ENCODE data around the gene RAB3A. TPM values are rescaled to one million over a fixed set of nuclear protein-coding genes. Genes with fewer than 3 reads are reported as not detected.
"Not testable (repeated sequence)": the region's sequence is repeated elsewhere in the genome, so short reads cannot be mapped to it uniquely, and the experiment has no call there.

RAB3A gene
- total and polyA plus RNA-seq, 2 donors (not counting 3 experiments of a cell fraction or from before 2014, with no cell fraction given) = 0.88 to 0.90 TPM

GRCh38 chr19:18211683-18212082 is 7.8 kb upstream of the RAB3A start:
- FAIRE-seq (no peak), DNase-seq (ENCODE audit: low read depth, low spot score) (no peak)
- Histone ChIP-seq H2AFZ (ENCODE audit: low read depth, low read length) (no peak overlapping the region), H3K36me3 (ENCODE audit: control insufficient read depth in 2 of 2, extremely low read depth in 1 of 2, insufficient read depth in 2 of 2, low read length in 2 of 2) (no peaks in the 10 kb centered on the region), H3K4me2 (ENCODE audit: insufficient read depth, low read length) (no peak overlapping the region), H3K9me1 (replicated peaks; ENCODE audit: control insufficient read depth, extremely low read depth, insufficient read depth, low read length) (no peaks in the 10 kb centered on the region), H3K27me3 (ENCODE audit: control insufficient read depth in 2 of 2, insufficient read depth in 2 of 2, low read length in 2 of 2) (no peaks in the 10 kb centered on the region), H3K4me3 (replicated peaks in 1 of 3; ENCODE audit: insufficient read depth in 1 of 3, low read depth in 1 of 3, low read length in 3 of 3) (no peak overlapping the region), H3K27ac (ENCODE audit: insufficient read depth, low read depth, low read length) (no peak overlapping the region), H3K9ac (replicated peaks; ENCODE audit: extremely low read depth, insufficient read depth, low read length) (no peak overlapping the region), H4K20me1 (replicated peaks; ENCODE audit: control insufficient read depth, extremely low read depth, insufficient read depth, low read length) (no peaks in the 10 kb centered on the region), H3K9me3 (replicated peaks; ENCODE audit: control insufficient read depth, insufficient read depth, low read length) (no peaks in the 10 kb centered on the region), H3K4me1 (ENCODE audit: control insufficient read depth, extremely low read depth, insufficient read depth, low read length) (no peaks in the 10 kb centered on the region), H3K79me2 (ENCODE audit: control insufficient read depth, insufficient read depth, low read length) (no peaks in the 10 kb centered on the region)
- dilution Hi-C loops (cut with MboI; ENCODE audit: extremely low pct_ligation_motif_present, low sequenced_read_pairs) (no loop called here), intact Hi-C loops (cut with micrococcal nuclease) (no loop called here)
- TF ChIP-seq MAX (IDR thresholded peaks at IDR 0.05; ENCODE audit: insufficient read depth, insufficient read length) = no peak
- ChIA-PET POLR2A (interaction anchor here (0.6 kb wide), 1 partner anchor 39 kb away, joined by 5 read pairs; no protein-coding TSS in a partner anchor), CTCF (interaction anchor here (0.9 to 1.7 kb wide), 2 partner anchors 40 to 63 kb away, joined by 3 to 8 read pairs; partner anchors contain the start of gene IQCN)
- no TSS peak for BruUV-seq (replicated peaks)

- POLR2A ChIA-PET; H3K9me3 ChIP-seq (replicated peaks; ENCODE audit: control insufficient read depth, insufficient read depth, low read length); FAIRE-seq; H3K4me2 ChIP-seq (ENCODE audit: insufficient read depth, low read length); H3K4me3 ChIP-seq (replicated peaks in 1 of 3; ENCODE audit: insufficient read depth in 1 of 3, low read depth in 1 of 3, low read length in 3 of 3); H3K27me3 ChIP-seq (ENCODE audit: control insufficient read depth in 2 of 2, insufficient read depth in 2 of 2, low read length in 2 of 2); H3K9ac ChIP-seq (replicated peaks; ENCODE audit: extremely low read depth, insufficient read depth, low read length); H4K20me1 ChIP-seq (replicated peaks; ENCODE audit: control insufficient read depth, extremely low read depth, insufficient read depth, low read length); intact Hi-C loops (cut with micrococcal nuclease); H3K27ac ChIP-seq (ENCODE audit: insufficient read depth, low read depth, low read length); H3K36me3 ChIP-seq (ENCODE audit: control insufficient read depth in 2 of 2, extremely low read depth in 1 of 2, insufficient read depth in 2 of 2, low read length in 2 of 2); dilution Hi-C loops (cut with MboI; ENCODE audit: extremely low pct_ligation_motif_present, low sequenced_read_pairs); H3K4me1 ChIP-seq (ENCODE audit: control insufficient read depth, extremely low read depth, insufficient read depth, low read length); H3K9me1 ChIP-seq (replicated peaks; ENCODE audit: control insufficient read depth, extremely low read depth, insufficient read depth, low read length); H2AFZ ChIP-seq (ENCODE audit: low read depth, low read length); H3K79me2 ChIP-seq (ENCODE audit: control insufficient read depth, insufficient read depth, low read length); DNase-seq (ENCODE audit: low read depth, low spot score); BruUV-seq (replicated peaks): not testable (repeated sequence)
- CTCF ChIA-PET = interaction anchor here (1.0 to 3.8 kb wide), 8 partner anchors 13 to 130 kb away, joined by 3 to 296 read pairs (median 6); partner anchors contain the start of gene PGPEP1
These were observed 6.1 kb upstream of the RAB3A start for GRCh38 chr19:18209912-18210311.
